Amniotic epithelial cell (primary cell): ENCODE measurements around the gene GLIPR1L2.

Experiments used
- DNase-seq: peaks from one replicate; pipeline ENCODE4 v3.0.0-alpha.2; 2010; ENCODE audit warnings: low read depth

GLIPR1L2 gene

DNA sequence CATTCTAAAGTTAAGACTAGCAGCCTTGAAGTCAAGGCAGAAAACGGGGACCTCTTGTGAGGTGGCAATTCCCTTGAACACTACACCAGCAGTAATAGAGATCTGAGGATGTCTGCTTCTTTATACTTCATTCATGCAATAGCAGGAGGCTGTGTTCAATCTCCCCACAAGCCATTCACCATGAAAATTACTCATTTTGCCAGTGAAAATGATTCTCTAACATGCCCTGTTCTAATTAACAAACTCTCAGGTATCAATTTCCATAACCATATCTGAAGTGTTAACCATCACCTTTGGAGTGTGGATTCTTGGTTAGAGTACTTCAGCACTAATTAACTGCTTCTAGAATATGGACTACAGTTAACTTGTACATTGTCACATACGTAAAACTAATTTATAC lies 86.2 kb downstream of the GLIPR1L2 start:
- DNase-seq, result no peak

DNA sequence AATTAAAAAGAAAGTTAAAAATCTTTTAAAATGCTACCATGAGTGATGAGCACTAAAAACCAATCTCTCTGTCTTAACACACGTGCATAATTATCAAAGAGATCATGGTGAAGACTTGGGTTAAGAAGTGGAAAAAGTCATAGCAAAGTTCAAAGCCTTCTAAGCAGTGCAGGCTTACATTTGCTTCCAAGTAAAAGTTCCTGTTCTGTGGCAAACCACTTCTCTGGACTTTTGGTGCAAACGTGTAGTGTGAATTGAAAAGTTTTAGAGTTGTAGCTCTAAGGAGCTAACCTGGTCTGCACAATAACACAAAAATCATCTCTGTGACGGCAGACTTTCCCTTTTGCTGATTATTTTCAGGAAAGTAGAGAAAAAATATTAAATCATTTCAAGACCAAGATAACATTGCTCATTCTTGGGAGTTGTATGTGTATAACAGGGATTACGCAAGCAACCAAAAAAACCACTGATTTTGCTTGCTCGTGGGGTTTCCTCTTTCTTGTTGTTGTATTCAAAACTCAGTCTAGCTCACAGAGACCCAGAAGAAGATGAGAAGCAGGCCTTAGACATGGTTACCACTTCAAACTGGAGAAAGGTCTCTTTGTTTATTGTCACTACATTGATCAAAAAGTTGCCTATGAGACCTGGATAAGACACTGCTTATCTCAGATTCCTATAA lies 87.4 kb downstream of the GLIPR1L2 start:
- peak; percentile 95 for DNase-seq

DNA sequence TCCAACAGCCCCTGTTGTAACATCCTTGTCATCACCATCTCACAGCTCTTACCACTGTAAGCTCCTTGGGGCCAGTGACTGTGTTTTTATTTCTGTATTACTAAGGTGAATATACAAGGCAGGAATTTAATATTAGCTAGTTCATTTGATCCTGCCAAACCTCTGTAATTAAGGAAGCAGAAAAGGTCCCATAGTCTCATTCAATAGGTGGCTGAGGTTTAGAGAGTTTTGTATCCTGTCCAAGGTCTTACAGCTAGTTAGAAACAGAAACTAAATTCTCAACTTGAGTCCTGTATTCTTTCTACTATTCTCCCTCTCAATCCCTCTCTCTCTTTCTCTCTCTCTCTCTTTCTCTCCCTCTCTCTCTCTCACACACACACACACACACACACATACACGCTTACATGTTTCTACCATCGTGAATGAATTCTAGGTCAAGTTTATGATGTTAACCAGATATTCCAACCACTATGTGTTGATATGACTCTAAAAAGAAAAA lies 89.1 kb downstream of the GLIPR1L2 start:
- DNase-seq, result no peak

DNA sequence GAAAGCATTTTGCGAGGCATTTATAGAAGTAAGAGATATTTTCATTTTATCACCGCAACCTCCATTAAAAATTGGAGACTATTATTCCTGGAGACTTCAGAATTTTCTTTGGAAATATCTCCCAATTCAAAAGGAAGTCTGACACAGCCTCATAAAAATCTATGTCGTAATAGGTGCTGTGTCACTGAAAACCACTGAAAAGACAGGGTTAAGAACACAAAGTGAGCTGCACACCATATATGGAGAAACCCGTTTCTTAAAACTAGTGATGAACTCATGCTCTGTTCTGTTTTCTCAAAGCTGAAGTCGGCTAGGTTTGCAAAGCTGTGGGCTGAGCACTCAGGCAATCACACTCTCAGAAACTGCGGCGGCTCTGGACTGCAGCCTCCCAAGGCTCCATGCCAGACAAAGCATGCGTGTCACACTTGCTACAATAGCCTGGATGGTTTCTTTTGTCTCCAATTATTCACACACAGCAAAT lies 89.6 kb downstream of the GLIPR1L2 start, which contains the start of gene GLIPR1:
Gene GLIPR1, plus strand, starts transcription at position 287 of the 481 bp plus-strand sequence. Its CDS starts 126 bp downstream, at position 413.
- DNase-seq, result peak; percentile 99

GRCh38 chr12:75481013-75481705 lies 90.3 kb downstream of the GLIPR1L2 start:
- peak; percentile 60 for DNase-seq

DNA sequence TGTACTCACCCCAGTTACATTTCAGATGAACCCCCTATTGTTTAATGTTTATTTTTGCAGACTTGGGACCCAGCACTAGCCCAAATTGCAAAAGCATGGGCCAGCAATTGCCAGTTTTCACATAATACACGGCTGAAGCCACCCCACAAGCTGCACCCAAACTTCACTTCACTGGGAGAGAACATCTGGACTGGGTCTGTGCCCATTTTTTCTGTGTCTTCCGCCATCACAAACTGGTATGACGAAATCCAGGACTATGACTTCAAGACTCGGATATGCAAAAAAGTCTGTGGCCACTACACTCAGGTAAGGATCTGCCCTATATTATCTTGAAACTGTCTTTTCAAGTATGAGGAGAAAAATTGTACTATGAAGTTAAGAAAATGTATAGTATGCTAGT lies 90.9 kb downstream of the GLIPR1L2 start:
- DNase-seq, result peak; percentile 86
